HepG2 (cell line): ENCODE measurements around the gene ZNF629. TPM values are rescaled to one million over a fixed set of nuclear protein-coding genes. Genes with fewer than 3 reads are reported as not detected.

ENCODE experiments used
- BCL6 ChIP-seq: IDR thresholded peaks from 2 replicates; pipeline ENCODE4 v1.6.1; 2016; ENCODE audit warnings: missing genetic modification reagents, missing compliant biosample characterization
- EHMT2 ChIP-seq: fragments of 200-600 bp; sonication (generic); IDR thresholded peaks from 2 replicates; pipeline ENCODE4 v1.7.0; 2017; ENCODE audit warnings: antibody characterized with exemption, low read depth, low read length, borderline replicate concordance
- HCFC1 ChIP-seq: fragments of 150-350 bp; IDR thresholded peaks from 2 replicates; pipeline ENCODE4 v1.6.1; 2014; ENCODE audit warnings: low read depth, low read length
- HMGXB4 ChIP-seq, 2 experiments: sonication (generic) in 1 of 2; formaldehyde crosslinking in 1 of 2; IDR thresholded peaks; 2 replicates each; pipeline versions ENCODE4 v1.4.0 to v1.6.1; 2018 to 2020; ENCODE audit warnings: missing genetic modification reagents in 2 of 2, borderline replicate concordance in 1 of 2, low read depth in 1 of 2, mild to moderate bottlenecking in 1 of 2, missing biosample characterization in 1 of 2
- KDM5B ChIP-seq: sonication (generic); formaldehyde crosslinking; IDR thresholded peaks from 2 replicates; pipeline ENCODE4 v1.4.0; 2020; ENCODE audit warnings: missing genetic modification reagents, mild to moderate bottlenecking, borderline replicate concordance
- MATR3 ChIP-seq: sonication (generic); formaldehyde crosslinking; IDR thresholded peaks from 2 replicates; pipeline ENCODE4 v1.4.0; 2020; ENCODE audit warnings: missing genetic modification reagents
- NRL ChIP-seq: sonication (generic); formaldehyde crosslinking; IDR thresholded peaks from 2 replicates; pipeline ENCODE4 v1.5.0; 2020; ENCODE audit warnings: missing genetic modification reagents, mild to moderate bottlenecking, moderate library complexity, borderline replicate concordance
- SMAD1 ChIP-seq: sonication (generic); formaldehyde crosslinking; IDR thresholded peaks from 2 replicates; pipeline ENCODE4 v1.4.0; 2020; ENCODE audit warnings: missing genetic modification reagents, low read depth, mild to moderate bottlenecking, borderline replicate concordance
- ZBTB46 ChIP-seq: sonication (generic); formaldehyde crosslinking; IDR thresholded peaks from 2 replicates; pipeline ENCODE4 v1.4.0; 2020; ENCODE audit warnings: mild to moderate bottlenecking, missing genetic modification reagents, borderline replicate concordance
- ZFP91 ChIP-seq: sonication (generic); formaldehyde crosslinking; IDR thresholded peaks from 2 replicates; pipeline ENCODE4 v1.9.0; 2022; ENCODE audit warnings: missing genetic modification reagents, mild to moderate bottlenecking, borderline replicate concordance
- ZNF333 ChIP-seq: sonication (generic); formaldehyde crosslinking; IDR thresholded peaks from 2 replicates; pipeline ENCODE4 v1.4.0; 2020; ENCODE audit warnings: mild to moderate bottlenecking, missing genetic modification reagents, borderline replicate concordance
- ZNF354B ChIP-seq: sonication (generic); formaldehyde crosslinking; IDR thresholded peaks from 2 replicates; pipeline ENCODE4 v1.8.0; 2022; ENCODE audit warnings: mild to moderate bottlenecking, missing genetic modification reagents
- ZNF546 ChIP-seq: sonication (generic); formaldehyde crosslinking; conservative IDR thresholded peaks from 2 replicates; pipeline ENCODE4 v1.8.1; 2023; ENCODE audit warnings: mild to moderate bottlenecking, missing genetic modification reagents
- ZNF552 ChIP-seq: sonication (generic); formaldehyde crosslinking; IDR thresholded peaks from 2 replicates; pipeline ENCODE4 v1.9.0; 2022; ENCODE audit warnings: missing genetic modification reagents, mild to moderate bottlenecking, borderline replicate concordance
- ZNF558 ChIP-seq: sonication (generic); formaldehyde crosslinking; IDR thresholded peaks from 2 replicates; pipeline ENCODE4 v1.9.0; 2022; ENCODE audit warnings: mild to moderate bottlenecking, missing genetic modification reagents, borderline replicate concordance
- ZNF562 ChIP-seq: sonication (generic); formaldehyde crosslinking; IDR thresholded peaks from 2 replicates; pipeline ENCODE4 v1.8.0; 2022; ENCODE audit warnings: missing genetic modification reagents, borderline replicate concordance
- ZNF740 ChIP-seq: sonication (generic); formaldehyde crosslinking; IDR thresholded peaks from 2 replicates; pipeline ENCODE4 v1.4.0; 2020; ENCODE audit warnings: missing genetic modification reagents
- ZNF766 ChIP-seq: sonication (generic); formaldehyde crosslinking; IDR thresholded peaks from 2 replicates; pipeline ENCODE4 v1.5.0; 2020; ENCODE audit warnings: missing genetic modification reagents, borderline replicate concordance
- ZNF770 ChIP-seq: sonication (generic); formaldehyde crosslinking; IDR thresholded peaks from 2 replicates; pipeline ENCODE4 v1.5.0; 2020; ENCODE audit warnings: mild to moderate bottlenecking, missing genetic modification reagents
- polyA plus RNA-seq, 8 experiments: library from polyadenylated mRNA; depleted of rRNA in 3 of 8; stranded (reverse) in 7 of 8; unstranded in 1 of 8; fragments of >200 nt; fragmentation: Illumina TruSeq in 4 of 8; extraction: Trizol in 4 of 8; gene quantifications; 2 replicates each; pipeline versions ENCODE4 v1.2.1 to v1.2.3, GENCODE V29; 2011 to 2016; ENCODE audit warnings: low read depth in 4 of 8, missing spikeins in 1 of 8, mixed read lengths in 1 of 8; ENCODE audit not compliant: insufficient read depth in 1 of 8
- total RNA-seq, 5 experiments: library from RNA; depleted of rRNA; stranded (reverse); fragments of >200 nt; fragmentation: Illumina TruSeq; extraction: Trizol; gene quantifications; 2 replicates each; pipeline ENCODE4 v1.2.3, GENCODE V29; 2016; ENCODE audit warnings: low read depth in 1 of 5

The ZNF629 gene
- total and polyA plus RNA-seq, 2 of the 13 experiments (the other 11 are each of a cell fraction or from before 2014, with no cell fraction given) = 6.1 to 16.5 TPM

- TF ChIP-seq HMGXB4 (CRISPR knock-in tag; IDR thresholded peaks at IDR 0.05; ENCODE audit: borderline replicate concordance in 1 of 2, low read depth in 1 of 2) = peak; percentile 82 to 98; a peak in 3 of 4 replicates
- peak; percentile 92 for TF ChIP-seq HCFC1
- TF ChIP-seq SMAD1 (CRISPR knock-in tag) = peak; percentile 90; the same call in 1 of the 2 replicates
- TF ChIP-seq ZNF770 (CRISPR knock-in tag) = peak; percentile 48
- TF ChIP-seq EHMT2 = no peak
- peak; percentile 98 for TF ChIP-seq ZNF546 (CRISPR knock-in tag)
- TF ChIP-seq NRL (CRISPR knock-in tag) = peak; percentile 97; the same call in 1 of the 2 replicates
- peak; percentile 98 for TF ChIP-seq ZNF552 (CRISPR knock-in tag)
- peak; percentile 98; the same call in 1 of the 2 replicates for TF ChIP-seq ZFP91 (CRISPR knock-in tag)
- TF ChIP-seq ZNF558 (CRISPR knock-in tag) = peak; percentile 17; the same call in 1 of the 2 replicates
- no peak for TF ChIP-seq ZBTB46 (CRISPR knock-in tag)
- TF ChIP-seq ZNF562 = no peak; the same call in 1 of the 2 replicates
- peak; percentile 77; the same call in 1 of the 2 replicates for TF ChIP-seq ZNF766 (CRISPR knock-in tag)
- peak; percentile 68; the same call in 1 of the 2 replicates for TF ChIP-seq ZNF740 (CRISPR knock-in tag)
- peak; percentile 54; the same call in 1 of the 2 replicates for TF ChIP-seq BCL6 (CRISPR knock-in tag)
- peak; percentile 82; the same call in 1 of the 2 replicates for TF ChIP-seq ZNF354B (CRISPR knock-in tag)
- TF ChIP-seq MATR3 (CRISPR knock-in tag) = 0 out of 2 replicates have a peak, but pooled peaks have one; percentile 9
- TF ChIP-seq KDM5B (CRISPR knock-in tag) = peak; percentile 94
- peak; percentile 25; the same call in 1 of the 2 replicates for TF ChIP-seq ZNF333 (CRISPR knock-in tag)
Measured at GRCh38 chr16:30775392-30776188, 11.4 kb downstream of the ZNF629 start (continued).
